SW 1271 (cell line): ENCODE measurements around the gene LIPG.

Experiments used
- DNase-seq, 2 experiments: peaks; one replicate each; lab custom pipeline; 2025; lab: John Stamatoyannopoulos, UW

LIPG gene

GRCh38 chr18:49546719-49547273 lies 15.1 kb upstream of the LIPG start:
- DNase-seq: no peak

- no peak for DNase-seq
Observed at GRCh38 chr18:49547701-49548100, 14.2 kb upstream of the LIPG start.

- DNase-seq: no peak
Observed at GRCh38 chr18:49548229-49548636, 13.6 kb upstream of the LIPG start.

GRCh38 chr18:49550621-49551339 lies 11.1 kb upstream of the LIPG start:
- no peak for DNase-seq

GRCh38 chr18:49553003-49553402 lies 8.9 kb upstream of the LIPG start:
- no peak for DNase-seq

GRCh38 chr18:49555641-49556040 lies 6.2 kb upstream of the LIPG start:
- DNase-seq: no peak

- DNase-seq: no peak
Observed at GRCh38 chr18:49558356-49558755, 3.5 kb upstream of the LIPG start.

- DNase-seq: peak in 1 of 2 experiments; percentile 27
Observed at GRCh38 chr18:49559326-49559931, 2.4 kb upstream of the LIPG start.

- DNase-seq: no peak
Observed at GRCh38 chr18:49560277-49560623, 1.6 kb upstream of the LIPG start.

- no peak for DNase-seq
Observed at GRCh38 chr18:49560624-49561288, 1.1 kb upstream of the LIPG start.

GRCh38 chr18:49562481-49563129 lies 748 bp downstream of the LIPG start:
- no peak for DNase-seq

GRCh38 chr18:49563130-49563540 lies 1.3 kb downstream of the LIPG start:
- peak in 1 of 2 experiments; percentile 28 for DNase-seq

GRCh38 chr18:49563701-49564517 lies 2.1 kb downstream of the LIPG start:
- no peak for DNase-seq

- no peak for DNase-seq
Observed at GRCh38 chr18:49564518-49564834, 2.6 kb downstream of the LIPG start.

- no peak for DNase-seq
Observed at GRCh38 chr18:49565101-49565500, 3.2 kb downstream of the LIPG start.

- no peak for DNase-seq
Observed at GRCh38 chr18:49565612-49566011, 3.8 kb downstream of the LIPG start.

GRCh38 chr18:49566217-49566770 lies 4.4 kb downstream of the LIPG start:
- no peak for DNase-seq

- DNase-seq: no peak
Observed at GRCh38 chr18:49566985-49567384, 5.1 kb downstream of the LIPG start.

GRCh38 chr18:49569724-49570123 lies 7.9 kb downstream of the LIPG start:
- DNase-seq: no peak

GRCh38 chr18:49570836-49571235 lies 9.0 kb downstream of the LIPG start:
- DNase-seq: no peak

GRCh38 chr18:49572611-49573345 lies 10.9 kb downstream of the LIPG start:
- no peak for DNase-seq
